Common myeloid progenitor, CD34-positive (primary cell): ENCODE results near the gene USE1.

ENCODE experiments used
- CTCF ChIA-PET: fragments of 350-600 bp; sonication (Branson Sonifier 250); formaldehyde crosslinking; loops from one replicate; lab custom pipeline; 2021; ENCODE audit warnings: antibody characterized with exemption; lab: Charles Lee
- POLR2A ChIA-PET: fragments of 350-600 bp; sonication (Branson Sonifier 250); formaldehyde crosslinking; loops from one replicate; lab custom pipeline; 2021; ENCODE audit warnings: antibody characterized with exemption; lab: Charles Lee
- DNase-seq, 3 donors: peaks; one replicate each; pipeline versions ENCODE4 v3.0.0 to v3.0.0-alpha.2; 2013
- H3K27ac ChIP-seq, 2 experiments: 1 replicate in 1 of 2; 2 replicates in 1 of 2; pipeline ENCODE4 v1.7.0; 2013; ENCODE audit warnings: inconsistent platforms in 2 of 2, low read length in 2 of 2, mild to moderate bottlenecking in 2 of 2, low read depth in 1 of 2, moderate library complexity in 1 of 2; ENCODE audit not compliant: severe bottlenecking in 2 of 2, insufficient read depth in 1 of 2, poor library complexity in 1 of 2
- H3K27me3 ChIP-seq, 5 experiments: replicated peaks in 2 of 5; 1 replicate in 3 of 5; 2 replicates in 2 of 5; pipeline versions ENCODE4 v1.6.1 to v1.7.0; 2013; ENCODE audit warnings: low read length in 4 of 5, mild to moderate bottlenecking in 2 of 5, moderate library complexity in 2 of 5, inconsistent platforms in 1 of 5; ENCODE audit not compliant: insufficient read depth in 5 of 5, control insufficient read depth in 4 of 5
- H3K36me3 ChIP-seq, 4 experiments: 1 replicate in 2 of 4; 2 replicates in 2 of 4; pipeline versions ENCODE4 v1.6.1 to v1.7.0; 2013; ENCODE audit warnings: low read length in 3 of 4, control low read depth in 1 of 4, mild to moderate bottlenecking in 1 of 4; ENCODE audit not compliant: control insufficient read depth in 4 of 4, insufficient read depth in 4 of 4
- H3K4me1 ChIP-seq, 4 experiments: 1 replicate in 3 of 4; 2 replicates in 1 of 4; pipeline versions ENCODE4 v1.6.1 to v1.7.1; 2013; ENCODE audit warnings: low read length in 3 of 4, mild to moderate bottlenecking in 3 of 4, control low read depth in 1 of 4, inconsistent platforms in 1 of 4, moderate library complexity in 1 of 4; ENCODE audit not compliant: control insufficient read depth in 4 of 4, insufficient read depth in 4 of 4; ENCODE audit errors: control extremely low read depth in 1 of 4
- H3K4me3 ChIP-seq, 7 experiments: 1 replicate in 4 of 7; 2 replicates in 3 of 7; pipeline versions ENCODE4 v1.5.1 to v1.7.0; 2013; ENCODE audit warnings: mild to moderate bottlenecking in 7 of 7, low read length in 6 of 7, moderate library complexity in 6 of 7, inconsistent platforms in 2 of 7, low read depth in 2 of 7, control low read depth in 1 of 7; ENCODE audit not compliant: insufficient read depth in 4 of 7, control insufficient read depth in 1 of 7; ENCODE audit errors: extremely low read depth in 1 of 7
- H3K9me3 ChIP-seq, 5 experiments: 1 replicate in 4 of 5; 2 replicates in 1 of 5; pipeline versions ENCODE4 v1.6.1 to v1.7.1; 2013; ENCODE audit warnings: low read length in 4 of 5, mild to moderate bottlenecking in 2 of 5, inconsistent platforms in 1 of 5, low read depth in 1 of 5, moderate library complexity in 1 of 5; ENCODE audit not compliant: control insufficient read depth in 4 of 5, insufficient read depth in 2 of 5; ENCODE audit errors: control extremely low read depth in 1 of 5
- WGBS: methylation state at CpG from one replicate; pipeline ENCODE4 v1.1.5; 2013; ENCODE audit not compliant: insufficient coverage; 5-methylcytosine and 5-hydroxymethylcytosine counted together

USE1 gene

DNA sequence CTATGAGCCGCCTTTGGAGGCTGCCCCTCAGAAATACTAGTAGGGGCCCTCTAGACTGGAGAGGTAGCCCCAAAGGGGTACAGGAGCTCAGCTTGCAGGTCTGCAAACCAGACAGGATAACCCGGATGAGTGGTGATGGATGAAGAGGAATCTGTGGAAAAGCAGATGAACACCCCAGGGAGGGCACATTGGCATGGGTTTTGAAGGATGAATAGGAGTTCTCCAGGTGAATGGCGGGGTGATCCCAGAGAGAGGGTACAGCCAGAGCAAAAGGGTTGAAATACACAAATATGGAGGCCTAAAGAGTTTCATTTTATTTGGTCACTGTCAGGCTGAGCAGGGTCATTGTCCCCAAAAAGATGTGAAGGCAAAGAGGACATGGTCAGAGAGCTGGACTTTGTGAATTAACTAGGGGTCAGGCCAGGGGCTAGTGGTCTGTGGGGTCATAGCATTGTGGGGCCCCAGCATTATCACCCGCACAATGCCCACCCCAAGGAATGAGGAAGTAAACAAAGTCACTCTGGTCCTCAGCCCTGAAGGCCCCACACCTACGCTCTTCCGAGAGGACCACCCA lies 25.8 kb downstream of the USE1 start:
- ChIA-PET POLR2A (interaction anchor here (0.6 kb wide), 1 partner anchor 26 kb away, joined by 3 read pairs; the partner anchor contains the start of gene USE1), CTCF (interaction anchor here (0.8 to 1.9 kb wide), 4 partner anchors 15 to 78 kb away, joined by 3 to 7 read pairs (median 3); partner anchors contain the start of genes OCEL1 and USHBP1)
- 100% methylated on average over 5 of the region's 6 CpGs for WGBS
- Histone ChIP-seq H3K27me3 (no peaks in the 10 kb centered on the region), H3K27ac (no peak overlapping the region), H3K9me3 (no peaks in the 10 kb centered on the region), H3K36me3 (peaks cover 0 to 14% (median 3%) of the 10 kb centered on the region in 4 experiments), H3K4me3 (no peak overlapping the region), H3K4me1 (peaks cover 0 to 17% (median 13%) of the 10 kb centered on the region in 4 experiments)
- DNase-seq = no peak

- 93% methylated on average over 8 of the region's 8 CpGs for WGBS
- Histone ChIP-seq H3K27ac (no peak overlapping the region), H3K4me1 (peaks cover 0 to 25% (median 24%) of the 10 kb centered on the region in 4 experiments), H3K36me3 (peaks cover 0 to 14% (median 3%) of the 10 kb centered on the region in 4 experiments), H3K9me3 (no peaks in the 10 kb centered on the region), H3K27me3 (no peaks in the 10 kb centered on the region), H3K4me3 (no peak overlapping the region)
- ChIA-PET CTCF (interaction anchor here (0.9 to 1.8 kb wide), 7 partner anchors 9 to 174 kb away, joined by 3 to 8 read pairs (median 4); partner anchors contain the start of gene OCEL1), POLR2A (no interaction called here)
- peak in 1 of 3 donors; percentile 19 for DNase-seq
These were observed 27.5 kb downstream of the USE1 start for GRCh38 chr19:17242431-17243208.

DNA sequence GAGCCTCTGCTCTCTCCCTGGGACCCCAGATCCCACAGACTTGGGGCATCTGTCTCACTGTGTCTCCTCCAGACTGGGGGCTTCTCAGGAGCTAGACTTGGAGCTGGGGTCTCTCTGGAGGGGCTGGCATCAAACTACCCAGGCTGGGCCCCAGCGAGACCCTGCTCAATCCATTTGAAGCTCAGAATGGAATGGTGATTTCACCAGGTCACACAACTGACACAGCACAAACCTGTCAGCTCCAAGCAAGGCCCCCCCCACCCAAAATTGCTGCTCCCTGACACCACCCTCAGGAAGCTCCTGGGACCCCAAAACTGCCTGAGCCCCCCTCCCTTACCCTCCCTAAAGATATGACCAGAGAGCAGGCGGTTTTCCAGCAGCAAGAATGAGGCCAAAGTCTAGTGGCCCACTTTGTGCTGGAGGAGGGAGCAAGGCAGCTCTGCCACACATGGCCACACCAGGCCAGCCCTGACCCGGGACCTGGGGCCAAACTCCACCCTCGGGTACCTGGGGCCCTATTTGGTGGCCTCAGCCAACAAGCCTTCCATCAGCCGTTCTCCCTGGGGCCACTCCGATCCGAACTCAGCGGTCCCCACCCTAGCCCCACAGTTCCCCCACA lies 28.2 kb downstream of the USE1 start:
- Histone ChIP-seq H3K27me3 (no peaks in the 10 kb centered on the region), H3K4me1 (peaks cover 0 to 25% (median 24%) of the 10 kb centered on the region in 4 experiments), H3K27ac (no peak overlapping the region), H3K9me3 (no peaks in the 10 kb centered on the region), H3K36me3 (peaks cover 0 to 10% (median under 1%) of the 10 kb centered on the region in 4 experiments), H3K4me3 (no peak overlapping the region)
- CTCF ChIA-PET = interaction anchor here (0.6 to 1.8 kb wide), 7 partner anchors 10 to 175 kb away, joined by 3 to 8 read pairs (median 3); partner anchors contain the start of genes OCEL1 and USHBP1
- POLR2A ChIA-PET = no interaction called here
- no peak for DNase-seq
- WGBS = 90% methylated on average over 6 of the region's 8 CpGs

- CTCF ChIA-PET = interaction anchor here (0.6 to 1.8 kb wide), 5 partner anchors 10 to 23 kb away, joined by 3 to 8 read pairs (median 3); partner anchors contain the start of genes OCEL1 and USHBP1
These were observed 28.9 kb downstream of the USE1 start for GRCh38 chr19:17243830-17244617.

GRCh38 chr19:17244618-17245534 lies 29.7 kb downstream of the USE1 start:
- 1% methylated on average over 84 of the region's 100 CpGs for WGBS
- ChIA-PET POLR2A (no interaction called here), CTCF (interaction anchor here (1.8 kb wide), 1 partner anchor 15 kb away, joined by 4 read pairs; no protein-coding TSS in a partner anchor)

More at GRCh38 chr19:17243830-17244617, 28.9 kb downstream of the USE1 start:
- POLR2A ChIA-PET = no interaction called here
- WGBS = 54% methylated on average over 35 of the region's 52 CpGs
- no peak for DNase-seq
- H3K36me3 ChIP-seq = peaks cover 0 to 9% (median 0%) of the 10 kb centered on the region in 4 experiments
- H3K27me3 ChIP-seq = no peaks in the 10 kb centered on the region
- H3K4me1 ChIP-seq = peaks cover 0 to 25% (median 24%) of the 10 kb centered on the region in 4 experiments
- no peak overlapping the region for H3K27ac ChIP-seq
- peak overlapping the region in 6 of 7 experiments; percentile 44 to 76 (median 70) for H3K4me3 ChIP-seq
- no peaks in the 10 kb centered on the region for H3K9me3 ChIP-seq

More at GRCh38 chr19:17244618-17245534, 29.7 kb downstream of the USE1 start:
- Histone ChIP-seq H3K27me3 (no peaks in the 10 kb centered on the region), H3K4me3 (peak overlapping the region; percentile 40 to 76 (median 69)), H3K4me1 (peaks cover 0 to 25% (median 24%) of the 10 kb centered on the region in 4 experiments), H3K36me3 (peaks cover 0 to 7% (median 0%) of the 10 kb centered on the region in 4 experiments), H3K27ac (no peak overlapping the region), H3K9me3 (no peaks in the 10 kb centered on the region)
- peak in 1 of 3 donors; percentile 19 for DNase-seq
